Endometrial microvascular endothelial cells (primary cell): Measurements from ENCODE around the gene ADGRF1. TPM values are rescaled to one million over a fixed set of nuclear protein-coding genes. Genes with fewer than 3 reads are reported as not detected.
"Not testable (repeated sequence)": the region's sequence is repeated elsewhere in the genome, so short reads cannot be mapped to it uniquely, and the experiment has no call there.

ENCODE experiments used
- in situ Hi-C: cut with HindIII; loops from 2 replicates; pipeline ENCODE4 v1.10.0; 2017; ENCODE audit warnings: low sequenced_read_pairs, low pct_unique_long_range_greater_than_20kb; ENCODE audit errors: inconsistent ontology term
- total RNA-seq: library from RNA; depleted of rRNA; stranded (reverse); fragments of >200 nt; gene quantifications from one replicate; pipeline ENCODE4 v1.2.3, GENCODE V29; 2015; ENCODE audit errors: inconsistent ontology term

Gene ADGRF1
- total RNA-seq, result under 0.01 TPM

- in situ Hi-C loops, result no loop called here
Measured at GRCh38 chr6:47042275-47042791, at the start of gene ADGRF1. ADGRF1 (minus strand) TSS chr6:47042332; CDS start chr6:47029061, 13,271 bp downstream.

GRCh38 chr6:47090881-47091280 lies 48.7 kb upstream of the ADGRF1 start:
- in situ Hi-C loops, result no loop called here

- in situ Hi-C loops, result not testable (repeated sequence)
Measured at GRCh38 chr6:47089473-47089872, 47.3 kb upstream of the ADGRF1 start.

- in situ Hi-C loops, result no loop called here
Measured at GRCh38 chr6:47086051-47086770, 44.1 kb upstream of the ADGRF1 start.

- in situ Hi-C loops, result no loop called here
Measured at GRCh38 chr6:47084610-47085009, 42.5 kb upstream of the ADGRF1 start.

GRCh38 chr6:47083586-47084047 lies 41.5 kb upstream of the ADGRF1 start:
- in situ Hi-C loops, result no loop called here

- in situ Hi-C loops, result no loop called here
Measured at GRCh38 chr6:47080083-47080596, 38.0 kb upstream of the ADGRF1 start.

GRCh38 chr6:47079638-47080037 lies 37.5 kb upstream of the ADGRF1 start:
- in situ Hi-C loops, result no loop called here

GRCh38 chr6:47078991-47079390 lies 36.9 kb upstream of the ADGRF1 start:
- in situ Hi-C loops, result no loop called here

- in situ Hi-C loops, result no loop called here
Measured at GRCh38 chr6:47076422-47077344, 34.6 kb upstream of the ADGRF1 start.

- in situ Hi-C loops, result no loop called here
Measured at GRCh38 chr6:47075741-47076421, 33.7 kb upstream of the ADGRF1 start.

GRCh38 chr6:47075168-47075567 lies 33.0 kb upstream of the ADGRF1 start:
- in situ Hi-C loops, result no loop called here

GRCh38 chr6:47073125-47074110 lies 31.3 kb upstream of the ADGRF1 start:
- in situ Hi-C loops, result no loop called here

- in situ Hi-C loops, result no loop called here
Measured at GRCh38 chr6:47072667-47073066, 30.5 kb upstream of the ADGRF1 start.

- in situ Hi-C loops, result no loop called here
Measured at GRCh38 chr6:47071681-47072080, 29.5 kb upstream of the ADGRF1 start.

- in situ Hi-C loops, result no loop called here
Measured at GRCh38 chr6:47070461-47070860, 28.3 kb upstream of the ADGRF1 start.

- in situ Hi-C loops, result no loop called here
Measured at GRCh38 chr6:47069156-47069555, 27.0 kb upstream of the ADGRF1 start.

- in situ Hi-C loops, result no loop called here
Measured at GRCh38 chr6:47066418-47066817, 24.3 kb upstream of the ADGRF1 start.
